ENCODE results near the gene NR2C1. TPM values are rescaled to one million over a fixed set of nuclear protein-coding genes. Genes with fewer than 3 reads are reported as not detected.

The NR2C1 gene
- total and polyA plus RNA-seq, 2 of the 8 experiments (the other 6 are each of a cell fraction or from before 2014, with no cell fraction given): 22.8 to 48.3 TPM

DNA sequence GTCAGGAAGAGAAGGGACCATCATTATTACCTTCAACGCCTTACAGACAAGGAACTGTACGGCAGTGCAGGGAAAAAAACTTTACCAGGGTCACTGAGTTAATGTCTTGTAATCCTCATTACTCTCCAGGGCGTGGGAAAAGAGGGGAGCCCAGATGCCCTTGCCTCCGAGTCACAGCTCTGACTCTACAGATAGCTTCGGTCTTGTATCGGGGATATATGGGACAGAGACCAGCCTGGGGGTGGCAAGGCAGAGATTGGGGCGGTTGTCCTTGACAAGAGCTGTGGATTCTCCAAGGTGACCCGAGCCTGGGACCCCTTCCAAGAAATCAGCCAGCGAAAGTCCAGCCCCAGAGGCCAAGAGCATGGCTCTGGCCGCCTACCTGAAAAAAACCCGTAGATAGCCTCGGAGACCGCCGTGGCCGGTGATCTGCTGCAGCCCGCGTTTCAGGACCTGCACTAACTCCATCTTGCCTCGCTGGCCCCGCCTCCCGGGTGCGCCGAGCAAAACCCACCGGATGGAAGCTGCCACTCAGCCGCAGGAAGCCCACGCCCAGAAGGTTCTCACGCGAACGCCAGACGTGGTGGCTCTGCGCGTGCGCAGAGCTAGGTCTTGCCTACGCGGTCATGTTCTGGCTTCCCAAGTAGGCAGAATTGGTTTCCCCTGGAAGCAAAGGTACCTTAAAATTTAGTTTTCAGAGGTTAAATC lies 70.1 kb downstream of the NR2C1 start, which contains the start of gene NDUFA12 (continued):
- 0 out of 4 replicates have a peak, but pooled peaks of 1 of the 2 experiments have one; percentile 42 for TF ChIP-seq SIN3A (conservative IDR thresholded peaks at IDR 0.05 in 1 of 2, IDR thresholded peaks at IDR 0.05 in 1 of 2; ENCODE audit: low read depth in 1 of 2, low read length in 2 of 2)
- TF ChIP-seq, protein P1, sequence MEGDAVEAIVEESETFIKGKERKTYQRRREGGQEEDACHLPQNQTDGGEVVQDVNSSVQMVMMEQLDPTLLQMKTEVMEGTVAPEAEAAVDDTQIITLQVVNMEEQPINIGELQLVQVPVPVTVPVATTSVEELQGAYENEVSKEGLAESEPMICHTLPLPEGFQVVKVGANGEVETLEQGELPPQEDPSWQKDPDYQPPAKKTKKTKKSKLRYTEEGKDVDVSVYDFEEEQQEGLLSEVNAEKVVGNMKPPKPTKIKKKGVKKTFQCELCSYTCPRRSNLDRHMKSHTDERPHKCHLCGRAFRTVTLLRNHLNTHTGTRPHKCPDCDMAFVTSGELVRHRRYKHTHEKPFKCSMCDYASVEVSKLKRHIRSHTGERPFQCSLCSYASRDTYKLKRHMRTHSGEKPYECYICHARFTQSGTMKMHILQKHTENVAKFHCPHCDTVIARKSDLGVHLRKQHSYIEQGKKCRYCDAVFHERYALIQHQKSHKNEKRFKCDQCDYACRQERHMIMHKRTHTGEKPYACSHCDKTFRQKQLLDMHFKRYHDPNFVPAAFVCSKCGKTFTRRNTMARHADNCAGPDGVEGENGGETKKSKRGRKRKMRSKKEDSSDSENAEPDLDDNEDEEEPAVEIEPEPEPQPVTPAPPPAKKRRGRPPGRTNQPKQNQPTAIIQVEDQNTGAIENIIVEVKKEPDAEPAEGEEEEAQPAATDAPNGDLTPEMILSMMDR (IDR thresholded peaks at IDR 0.05; ENCODE audit: control extremely low read depth in 1 of 3, insufficient read depth in 1 of 3, low read depth in 1 of 3, low read length in 3 of 3): no peak; a peak in 1 of 4 replicates
- TF ChIP-seq TEAD4 (IDR thresholded peaks at IDR 0.05; ENCODE audit: low read depth, low read length): 0 out of 2 replicates have a peak, but pooled peaks have one; percentile 6
- peak; percentile 17; the same call in 1 of the 2 replicates for TF ChIP-seq JUND (IDR thresholded peaks at IDR 0.05; ENCODE audit: low read length)
- no peak for TF ChIP-seq RNF2 (IDR thresholded peaks at IDR 0.05; ENCODE audit: borderline replicate concordance, low read depth, low read length, missing control alignments, poor library complexity, severe bottlenecking)
- TF ChIP-seq JUN (IDR thresholded peaks at IDR 0.05; ENCODE audit: low read depth, low read length): no peak
